ENCODE measurements around the gene OR2A25.

- TF ChIP-seq CTCF (IDR thresholded peaks at IDR 0.05) (no peak), EP300 (IDR thresholded peaks at IDR 0.05) (no peak), POLR2AphosphoS5 (IDR thresholded peaks at IDR 0.05) (no peak)
Measured at GRCh38 chr7:144086730-144087129, 17.1 kb downstream of the OR2A25 start.
